22Rv1 (cell line): Measurements from ENCODE around the gene GJA9.

Experiments used
- CTCF ChIP-seq: fragments of 450-650 bp; IDR thresholded peaks from 2 replicates; pipeline ENCODE4 v1.5.1; 2017; ENCODE audit warnings: mild to moderate bottlenecking
- ZFX ChIP-seq: fragments of 450-650 bp; IDR thresholded peaks from 2 replicates; pipeline ENCODE4 v1.6.1; 2017; ENCODE audit warnings: antibody characterized with exemption, borderline replicate concordance

- TF ChIP-seq CTCF (no peak), ZFX (no peak)
These were observed 52.0 kb downstream of the GJA9 start for GRCh38 chr1:38829368-38829767.
